Measurements from ENCODE around the gene ARFGAP3. TPM values are rescaled to one million over a fixed set of nuclear protein-coding genes. Genes with fewer than 3 reads are reported as not detected.

ARFGAP3 gene
- total and polyA plus RNA-seq, 2 experiments from 2014 or later, result 14.8 to 19.1 TPM

GRCh38 chr22:42844756-42845155 lies 12.3 kb downstream of the ARFGAP3 start:
- no peak for DNase-seq (ENCODE audit: low spot score)
- Histone ChIP-seq H3K4me1 (ENCODE audit: insufficient read depth) (peaks cover 4% of the 10 kb centered on the region; the same call in 1 of the 2 replicates), H3K27ac (ENCODE audit: low read depth) (0 out of 2 replicates have a peak overlapping the region, but pooled peaks have one; percentile 66), H3K79me2 (replicated peaks; ENCODE audit: insufficient read depth) (no peaks in the 10 kb centered on the region), H2AFZ (no peak overlapping the region), H3K27me3 (ENCODE audit: insufficient read depth) (no peaks in the 10 kb centered on the region), H3K9me2 (ENCODE audit: insufficient read depth) (no peaks in the 10 kb centered on the region), H3K4me2 (no peak overlapping the region), H3F3A (replicated peaks; ENCODE audit: low read depth) (no peaks in the 10 kb centered on the region), H3K36me3 (ENCODE audit: insufficient read depth) (no peaks in the 10 kb centered on the region), H4K20me1 (replicated peaks; ENCODE audit: insufficient read depth) (no peaks in the 10 kb centered on the region; the same call in 1 of the 2 replicates), H3K4me3 (no peak overlapping the region)
- Mint-ChIP-seq H3K4me3 (no peak overlapping the region), H3K4me1 (no peaks in the 10 kb centered on the region), H3K36me3 (ENCODE audit: low read depth) (no peaks in the 10 kb centered on the region), H3K27ac (no peak overlapping the region), H3K27me3 (ENCODE audit: insufficient read depth, low read depth, poor library complexity) (peaks cover 2% of the 10 kb centered on the region), H3K9me3 (no peaks in the 10 kb centered on the region)
- no peak for ATAC-seq
- no peak for TF ChIP-seq POLR2AphosphoS5 (IDR thresholded peaks at IDR 0.05; ENCODE audit: low read depth)
- TF ChIP-seq EZH2 (IDR thresholded peaks at IDR 0.05; ENCODE audit: low read depth, unreplicated experiment), result no peak
- TF ChIP-seq ETS1 (IDR thresholded peaks at IDR 0.05), result no peak
- no peak for TF ChIP-seq ZNF462 (CRISPR knock-in tag; IDR thresholded peaks at IDR 0.05)
- no peak for TF ChIP-seq EZH2phosphoT487 (IDR thresholded peaks at IDR 0.05; ENCODE audit: unreplicated experiment)
- no peak for TF ChIP-seq CREB1 (CRISPR knock-in tag; IDR thresholded peaks at IDR 0.05; ENCODE audit: low read depth)
- no peak for TF ChIP-seq ZNF331 (CRISPR knock-in tag; IDR thresholded peaks at IDR 0.05; ENCODE audit: low read depth)
- TF ChIP-seq STAT1 (IDR thresholded peaks at IDR 0.05; ENCODE audit: unreplicated experiment), result no peak
- no peak for TF ChIP-seq NANOG (IDR thresholded peaks at IDR 0.05; ENCODE audit: borderline replicate concordance)
- no peak for TF ChIP-seq CTCF (conservative IDR thresholded peaks at IDR 0.05; ENCODE audit: low read depth in 2 of 2)
- TF ChIP-seq REST (IDR thresholded peaks at IDR 0.05; ENCODE audit: unreplicated experiment), result no peak
- TF ChIP-seq JUNB (IDR thresholded peaks at IDR 0.05; ENCODE audit: unreplicated experiment), result no peak

Measured in GM23338 (cell line).